GM23338 (cell line): ENCODE results near the gene CT83. TPM values are rescaled to one million over a fixed set of nuclear protein-coding genes. Genes with fewer than 3 reads are reported as not detected.

Experiments used
- ATAC-seq: fragments of 200-7000 bp; cut with Tn5 transposase; 3 replicates; pipeline ENCODE4 v1.9.1; 2020
- DNase-seq: peaks from one replicate; pipeline ENCODE4 v3.0.0-alpha.2; 2015; ENCODE audit warnings: low spot score
- H2AFZ ChIP-seq: fragments of 200-600 bp; sonication (generic); 2 replicates; pipeline ENCODE4 v1.8.0; 2016; ENCODE audit warnings: antibody characterized with exemption, mild to moderate bottlenecking, moderate library complexity
- H3F3A ChIP-seq: fragments of 200-600 bp; sonication (generic); replicated peaks from 2 replicates; pipeline ENCODE4 v1.8.0; 2017; ENCODE audit warnings: antibody characterized with exemption, mixed run types, low read depth
- H3K27ac ChIP-seq: fragments of 200-600 bp; sonication (generic); 2 replicates; pipeline ENCODE4 v1.6.1; 2016; ENCODE audit warnings: low read depth
- H3K27me3 ChIP-seq: fragments of 200-600 bp; sonication (generic); 2 replicates; pipeline ENCODE4 v1.8.0; 2016; ENCODE audit warnings: mild to moderate bottlenecking, mixed run types, moderate library complexity; ENCODE audit not compliant: insufficient read depth
- H3K36me3 ChIP-seq: fragments of 200-600 bp; sonication (generic); 2 replicates; pipeline ENCODE4 v1.8.0; 2016; ENCODE audit warnings: mild to moderate bottlenecking; ENCODE audit not compliant: insufficient read depth
- H3K4me1 ChIP-seq: fragments of 200-600 bp; sonication (generic); 2 replicates; pipeline ENCODE4 v1.8.0; 2016; ENCODE audit warnings: mild to moderate bottlenecking, moderate library complexity; ENCODE audit not compliant: insufficient read depth
- H3K4me2 ChIP-seq: fragments of 200-600 bp; sonication (generic); 2 replicates; pipeline ENCODE4 v1.7.1; 2017; ENCODE audit warnings: mixed run types
- H3K4me3 ChIP-seq: fragments of 200-600 bp; sonication (generic); 2 replicates; pipeline ENCODE4 v1.6.1; 2016; ENCODE audit warnings: mixed run types
- H3K79me2 ChIP-seq: fragments of 200-600 bp; sonication (generic); replicated peaks from 2 replicates; pipeline ENCODE4 v1.8.0; 2017; ENCODE audit warnings: mild to moderate bottlenecking; ENCODE audit not compliant: insufficient read depth
- H3K9me2 ChIP-seq: fragments of 200-600 bp; sonication (generic); 2 replicates; pipeline ENCODE4 v1.8.0; 2017; ENCODE audit not compliant: insufficient read depth
- H4K20me1 ChIP-seq: fragments of 200-600 bp; sonication (generic); replicated peaks from 2 replicates; pipeline ENCODE4 v1.8.0; 2017; ENCODE audit warnings: mild to moderate bottlenecking; ENCODE audit not compliant: insufficient read depth
- H3K27ac Mint-ChIP-seq: 2 replicates; pipeline ENCODE4 v1.8.0; 2020; ENCODE audit warnings: inconsistent platforms, mild to moderate bottlenecking, moderate library complexity, mixed read lengths
- H3K27me3 Mint-ChIP-seq: 3 replicates; pipeline ENCODE4 v1.8.0; 2022; ENCODE audit warnings: low read depth, mild to moderate bottlenecking, moderate library complexity, mixed read lengths, inconsistent platforms; ENCODE audit not compliant: insufficient read depth, poor library complexity
- H3K36me3 Mint-ChIP-seq: 3 replicates; pipeline ENCODE4 v1.8.0; 2021; ENCODE audit warnings: low read depth, mild to moderate bottlenecking, inconsistent platforms, moderate library complexity, mixed read lengths
- H3K4me1 Mint-ChIP-seq: 3 replicates; pipeline ENCODE4 v1.8.0; 2020; ENCODE audit warnings: mild to moderate bottlenecking, inconsistent platforms, mixed read lengths
- H3K4me3 Mint-ChIP-seq: 3 replicates; pipeline ENCODE4 v1.8.0; 2021; ENCODE audit warnings: moderate library complexity, mild to moderate bottlenecking, inconsistent platforms, mixed read lengths
- H3K9me3 Mint-ChIP-seq: 3 replicates; pipeline ENCODE4 v1.8.0; 2020; ENCODE audit warnings: moderate library complexity, mild to moderate bottlenecking, inconsistent platforms, mixed read lengths
- CREB1 ChIP-seq: fragments of 250-450 bp; sonication (Bioruptor Pico); IDR thresholded peaks from 2 replicates; pipeline ENCODE4 v1.5.0; 2020; ENCODE audit warnings: low read depth, mild to moderate bottlenecking, moderate library complexity
- CTCF ChIP-seq, 2 experiments: fragments of 200-600 bp in 1 of 2; sonication (generic) in 1 of 2; conservative IDR thresholded peaks; 2 replicates each; pipeline versions ENCODE4 v1.5.1 to v1.6.1; 2016 to 2017; ENCODE audit warnings: antibody characterized with exemption in 2 of 2, low read depth in 2 of 2, mild to moderate bottlenecking in 2 of 2, moderate library complexity in 1 of 2
- ETS1 ChIP-seq: IDR thresholded peaks from 2 replicates; pipeline ENCODE4 v1.6.1; 2016; ENCODE audit warnings: antibody characterized with exemption
- EZH2 ChIP-seq: fragments of 200-600 bp; sonication (generic); IDR thresholded peaks from one replicate; pipeline ENCODE4 v1.8.0; 2017; ENCODE audit warnings: antibody characterized with exemption, mild to moderate bottlenecking, low read depth; ENCODE audit not compliant: unreplicated experiment
- EZH2phosphoT487 ChIP-seq: fragments of 200-600 bp; sonication (generic); IDR thresholded peaks from one replicate; pipeline ENCODE4 v1.8.1; 2018; ENCODE audit warnings: antibody characterized with exemption; ENCODE audit not compliant: unreplicated experiment
- JUNB ChIP-seq: IDR thresholded peaks from one replicate; pipeline ENCODE4 v1.6.1; 2016; ENCODE audit warnings: antibody characterized with exemption; ENCODE audit not compliant: unreplicated experiment
- NANOG ChIP-seq: IDR thresholded peaks from 2 replicates; pipeline ENCODE4 v1.6.1; 2016; ENCODE audit warnings: antibody characterized with exemption, borderline replicate concordance
- POLR2AphosphoS5 ChIP-seq: IDR thresholded peaks from 2 replicates; pipeline ENCODE4 v1.6.1; 2016; ENCODE audit warnings: antibody characterized with exemption, low read depth
- REST ChIP-seq: IDR thresholded peaks from one replicate; pipeline ENCODE4 v1.6.1; 2018; ENCODE audit warnings: antibody characterized with exemption; ENCODE audit not compliant: unreplicated experiment
- STAT1 ChIP-seq: IDR thresholded peaks from one replicate; pipeline ENCODE4 v1.6.1; 2016; ENCODE audit warnings: antibody characterized with exemption; ENCODE audit not compliant: unreplicated experiment
- ZNF114 ChIP-seq: fragments of 250-450 bp; sonication (Bioruptor Pico); IDR thresholded peaks from 2 replicates; pipeline ENCODE4 v1.5.0; 2020; ENCODE audit warnings: mild to moderate bottlenecking, moderate library complexity
- ZNF331 ChIP-seq: fragments of 250-450 bp; sonication (Bioruptor Pico); IDR thresholded peaks from 2 replicates; pipeline ENCODE4 v1.5.0; 2020; ENCODE audit warnings: low read depth, mild to moderate bottlenecking, moderate library complexity
- ZNF462 ChIP-seq: fragments of 250-450 bp; sonication (Bioruptor Pico); IDR thresholded peaks from 2 replicates; pipeline ENCODE4 v1.5.0; 2020; ENCODE audit warnings: mild to moderate bottlenecking, moderate library complexity
- polyA plus RNA-seq: library from polyadenylated mRNA; unstranded; fragments of >200 nt; fragmentation: Nextera tagmentation; extraction: Ambion mirVana; gene quantifications from 2 replicates; pipeline ENCODE4 v1.2.1, GENCODE V29; 2016
- total RNA-seq: library from RNA; depleted of rRNA; stranded (reverse); fragments of >200 nt; shearing (Covaris generic); gene quantifications from 2 replicates; pipeline ENCODE4 v1.2.3, GENCODE V29; 2014

CT83 gene
- total and polyA plus RNA-seq, 2 experiments from 2014 or later, result not detected

- no peak for ATAC-seq
- H3K9me3 Mint-ChIP-seq, result no peaks in the 10 kb centered on the region
- H3K27me3 Mint-ChIP-seq, result no peaks in the 10 kb centered on the region
Measured at GRCh38 chrX:116499780-116500179, 37.0 kb upstream of the CT83 start.

More at GRCh38 chrX:116499780-116500179, 37.0 kb upstream of the CT83 start:
- no peaks in the 10 kb centered on the region for H3K79me2 ChIP-seq
- H3K4me1 ChIP-seq, result no peaks in the 10 kb centered on the region
- Mint-ChIP-seq H3K4me1 (no peaks in the 10 kb centered on the region), H3K27ac (no peak overlapping the region), H3K36me3 (no peaks in the 10 kb centered on the region), H3K4me3 (no peak overlapping the region)
- no peaks in the 10 kb centered on the region for H3K27me3 ChIP-seq
- no peaks in the 10 kb centered on the region for H3K9me2 ChIP-seq
- no peaks in the 10 kb centered on the region for H4K20me1 ChIP-seq
- no peaks in the 10 kb centered on the region for H3F3A ChIP-seq
- H2AFZ ChIP-seq, result no peak overlapping the region
- no peaks in the 10 kb centered on the region for H3K36me3 ChIP-seq
- no peak overlapping the region for H3K27ac ChIP-seq
- H3K4me3 ChIP-seq, result no peak overlapping the region
- no peak for DNase-seq
- TF ChIP-seq STAT1 (no peak), ETS1 (no peak), CREB1 (CRISPR knock-in tag) (no peak), ZNF331 (CRISPR knock-in tag) (no peak), JUNB (no peak), EZH2 (no peak), CTCF (conservative IDR thresholded peaks at IDR 0.05; ENCODE audit: low read depth in 2 of 2) (no peak), ZNF462 (CRISPR knock-in tag) (no peak), NANOG (no peak), REST (no peak), ZNF114 (CRISPR knock-in tag) (no peak), POLR2AphosphoS5 (no peak), EZH2phosphoT487 (no peak)
- H3K4me2 ChIP-seq, result no peak overlapping the region
